RCC 7860 (cell line): Measurements from ENCODE around the gene ELAVL2.

Experiments
- DNase-seq: peaks from one replicate; pipeline ENCODE4 v3.0.0-alpha.2; 2015; ENCODE audit warnings: low spot score
- FAIRE-seq: peaks from 2 replicates; lab custom pipeline; 2012; peaks lifted over from hg19 to GRCh38; lab: Jason Lieb, UNC

Gene ELAVL2

GRCh38 chr9:23774266-23774665 lies 51.8 kb downstream of the ELAVL2 start:
- DNase-seq (no peak), FAIRE-seq (no peak)

- DNase-seq (no peak), FAIRE-seq (no peak)
Observed at GRCh38 chr9:23772385-23772783, 53.7 kb downstream of the ELAVL2 start.

GRCh38 chr9:23771746-23772384 lies 54.2 kb downstream of the ELAVL2 start:
- DNase-seq (no peak), FAIRE-seq (no peak)

- DNase-seq (no peak), FAIRE-seq (no peak)
Observed at GRCh38 chr9:23769307-23769935, 56.6 kb downstream of the ELAVL2 start.

GRCh38 chr9:23768861-23769260 lies 57.2 kb downstream of the ELAVL2 start:
- DNase-seq (no peak), FAIRE-seq (no peak)

GRCh38 chr9:23766613-23767012 lies 59.4 kb downstream of the ELAVL2 start:
- FAIRE-seq (no peak), DNase-seq (no peak)

GRCh38 chr9:23765561-23765960 lies 60.5 kb downstream of the ELAVL2 start:
- DNase-seq (no peak), FAIRE-seq (no peak)

- DNase-seq: no peak
- no peak for FAIRE-seq
Observed at GRCh38 chr9:23764219-23764618, 61.8 kb downstream of the ELAVL2 start.

- DNase-seq (no peak), FAIRE-seq (no peak)
Observed at GRCh38 chr9:23754551-23754950, 71.5 kb downstream of the ELAVL2 start.

GRCh38 chr9:23752859-23753258 lies 73.2 kb downstream of the ELAVL2 start:
- no peak for FAIRE-seq
- no peak for DNase-seq

- FAIRE-seq (no peak), DNase-seq (no peak)
Observed at GRCh38 chr9:23751633-23752032, 74.4 kb downstream of the ELAVL2 start.

- FAIRE-seq: no peak
Observed at GRCh38 chr9:23750808-23751207, 75.2 kb downstream of the ELAVL2 start.

GRCh38 chr9:23747088-23748075 lies 78.7 kb downstream of the ELAVL2 start:
- FAIRE-seq (no peak), DNase-seq (no peak)

More at GRCh38 chr9:23750808-23751207, 75.2 kb downstream of the ELAVL2 start:
- DNase-seq: no peak

- no peak for FAIRE-seq
Observed at GRCh38 chr9:23746317-23746716, 79.7 kb downstream of the ELAVL2 start.

GRCh38 chr9:23743036-23743435 lies 83.0 kb downstream of the ELAVL2 start:
- no peak for DNase-seq
- no peak for FAIRE-seq

More at GRCh38 chr9:23746317-23746716, 79.7 kb downstream of the ELAVL2 start:
- DNase-seq: no peak

- FAIRE-seq (no peak), DNase-seq (no peak)
Observed at GRCh38 chr9:23741351-23741750, 84.7 kb downstream of the ELAVL2 start.

- no peak for FAIRE-seq
- no peak for DNase-seq
Observed at GRCh38 chr9:23740531-23740930, 85.5 kb downstream of the ELAVL2 start.

- FAIRE-seq (no peak), DNase-seq (no peak)
Observed at GRCh38 chr9:23739753-23740152, 86.3 kb downstream of the ELAVL2 start.

- FAIRE-seq (no peak), DNase-seq (no peak)
Observed at GRCh38 chr9:23736293-23736692, 89.7 kb downstream of the ELAVL2 start.

GRCh38 chr9:23733495-23734078 lies 92.5 kb downstream of the ELAVL2 start:
- DNase-seq (no peak), FAIRE-seq (no peak)

- DNase-seq (no peak), FAIRE-seq (no peak)
Observed at GRCh38 chr9:23731353-23731752, 94.7 kb downstream of the ELAVL2 start.
